ENCODE data around the gene MRPL17. TPM values are rescaled to one million over a fixed set of nuclear protein-coding genes. Genes with fewer than 3 reads are reported as not detected.

The MRPL17 gene
- total RNA-seq (2014; rRNA removed), result 72.5 and 78.1 TPM in 2 replicates
- Bru-seq, nascent RNA, result percentile 95 among the genes with signal in this experiment
- percentile 98 among the genes with signal in this experiment for BruChase-seq, experiment 1, labeled RNA remaining after a 6-hour chase
- percentile 94 among the genes with signal in this experiment for BruChase-seq, experiment 2, labeled RNA remaining after a 2-hour chase
- long read RNA-seq, transcript MRPL17-202 (2 exons, 1,002 nt), result minor isoform, 8 of 64 reads
- long read RNA-seq, transcript MRPL17-201 (3 exons, 1,969 nt), result major isoform, 55 of 64 reads
- long read RNA-seq, partial matches to known transcripts, result 0 of 64 reads
- long read RNA-seq, other reads (novel, unspliced or antisense), result 1 of 64 reads

GRCh38 chr11:6682936-6683861 lies at the start of gene MRPL17:
Gene MRPL17, minus strand, starts transcription at chr11:6683340. Its CDS starts 44 bp downstream, at chr11:6683296.
- ATAC-seq (peak; percentile 94), DNase-seq (peak; percentile 98)
- ChIA-PET POLR2A (ENCODE audit: unreplicated experiment) (interaction anchor here (0.5 to 1.1 kb wide), 9 partner anchors 11 to 337 kb away, joined by 3 to 6 read pairs (median 4); partner anchors contain the start of genes APBB1, ARFIP2, NLRP14 and TAF10), CTCF (interaction anchor here (0.6 to 1.1 kb wide), 10 partner anchors 10 to 152 kb away, joined by 3 to 11 read pairs (median 4); partner anchors contain the start of gene TPP1)
- Histone ChIP-seq H3K79me2 (ENCODE audit: low read length) (peaks cover 23% of the 10 kb centered on the region), H3K9me3 (ENCODE audit: low read length) (no peaks in the 10 kb centered on the region), H3K4me3 (ENCODE audit: low read length) (peak within 1 kb of the TSS; percentile 81), H3K4me2 (ENCODE audit: low read length) (peak within 1 kb of the TSS; percentile 96), H3F3A (ENCODE audit: low read length, unreplicated experiment) (no peaks in the 10 kb centered on the region), H4K20me1 (ENCODE audit: low read length) (peaks cover 17% of the 10 kb centered on the region), H3K36me3 (ENCODE audit: low read depth, low read length) (peaks cover 16% of the 10 kb centered on the region), H3K27me3 (ENCODE audit: low read length) (no peaks in the 10 kb centered on the region), H3K9me2 (replicated peaks; ENCODE audit: low read length) (no peaks in the 10 kb centered on the region), H3K27ac (ENCODE audit: low read length) (peak within 1 kb of the TSS; percentile 41), H2AFZ (ENCODE audit: low read length) (peak within 1 kb of the TSS; percentile 91), H3K9ac (ENCODE audit: low read length) (peak within 1 kb of the TSS; percentile 98), H3K4me1 (ENCODE audit: insufficient read depth, low read length) (peaks cover 5% of the 10 kb centered on the region; the same call in 1 of the 2 replicates)
- TF ChIP-seq CTCF (conservative IDR thresholded peaks at IDR 0.05; ENCODE audit: low read depth, low read length) (peak; percentile 84), EZH2phosphoT487 (IDR thresholded peaks at IDR 0.05; ENCODE audit: borderline replicate concordance, low read length) (no peak)
- BruUV-seq (replicated peaks), result TSS peak; percentile 75
- intact Hi-C loops (cut with micrococcal nuclease), result loop anchor here (1.0 to 2.0 kb wide), 5 partner anchors 20 to 202 kb away; partner anchors contain the start of genes ARFIP2, ILK, RRP8 and TIMM10B

- no peaks in the 10 kb centered on the region for H3K4me1 ChIP-seq (ENCODE audit: insufficient read depth, low read length)
- no peak for ATAC-seq
- ChIA-PET POLR2A (ENCODE audit: unreplicated experiment) (no interaction called here), CTCF (no interaction called here)
- no peaks in the 10 kb centered on the region for H3K36me3 ChIP-seq (ENCODE audit: low read depth, low read length)
- H3K27me3 ChIP-seq (ENCODE audit: low read length), result peaks cover 32% of the 10 kb centered on the region
- DNase-seq, result no peak
- no peak overlapping the region for H3K27ac ChIP-seq (ENCODE audit: low read length)
- no peaks in the 10 kb centered on the region for H3K9me3 ChIP-seq (ENCODE audit: low read length)
- no peak overlapping the region for H3K4me3 ChIP-seq (ENCODE audit: low read length)
- H2AFZ ChIP-seq (ENCODE audit: low read length), result no peak overlapping the region
- intact Hi-C loops (cut with micrococcal nuclease), result no loop called here
- TF ChIP-seq EZH2 (IDR thresholded peaks at IDR 0.05; ENCODE audit: low read length, unreplicated experiment) (no peak), CTCF (conservative IDR thresholded peaks at IDR 0.05; ENCODE audit: low read depth, low read length) (no peak), EZH2phosphoT487 (IDR thresholded peaks at IDR 0.05; ENCODE audit: borderline replicate concordance, low read length) (no peak)
- BruUV-seq (replicated peaks), result no TSS peak
- H4K20me1 ChIP-seq (ENCODE audit: low read length), result no peaks in the 10 kb centered on the region
- no peak overlapping the region for H3K4me2 ChIP-seq (ENCODE audit: low read length)
- H3K9ac ChIP-seq (ENCODE audit: low read length), result no peak overlapping the region
- H3K9me2 ChIP-seq (replicated peaks; ENCODE audit: low read length), result no peaks in the 10 kb centered on the region
- no peaks in the 10 kb centered on the region for H3K79me2 ChIP-seq (ENCODE audit: low read length)
- H3F3A ChIP-seq (ENCODE audit: low read length, unreplicated experiment), result no peaks in the 10 kb centered on the region
Measured at GRCh38 chr11:6727971-6728760, 45.0 kb upstream of the MRPL17 start.
